H1 (cell line): ENCODE data around the gene MACROH2A1. TPM values are rescaled to one million over a fixed set of nuclear protein-coding genes. Genes with fewer than 3 reads are reported as not detected.

ENCODE experiments used
- CTCF ChIA-PET: fragments of 300-600 bp; sonication (Branson Sonifier 250); formaldehyde crosslinking; loops from one replicate; lab custom pipeline; 2021; ENCODE audit not compliant: partially characterized antibody; lab: Charles Lee
- POLR2A ChIA-PET: fragments of 300-600 bp; sonication (Branson Sonifier 250); formaldehyde crosslinking; loops from one replicate; lab custom pipeline; 2021; ENCODE audit warnings: inconsistent platforms; ENCODE audit not compliant: partially characterized antibody; lab: Charles Lee
- DNase-seq, 2 experiments: peaks; one replicate each; pipeline versions ENCODE4 v3.0.0 to v3.0.0-alpha.2; 2010 to 2022; ENCODE audit warnings: low spot score in 2 of 2, low read depth in 1 of 2, mixed read lengths in 1 of 2
- FAIRE-seq: peaks from 2 replicates; lab custom pipeline; 2011; peaks lifted over from hg19 to GRCh38; lab: Jason Lieb, UNC
- H2AFZ ChIP-seq: 2 replicates; pipeline ENCODE4 v1.8.1; 2012; ENCODE audit warnings: low read length, inconsistent platforms
- H2AK5ac ChIP-seq: 2 replicates; pipeline ENCODE4 v1.6.1; 2013; ENCODE audit warnings: low read depth, low read length
- H2BK120ac ChIP-seq: replicated peaks from 2 replicates; pipeline ENCODE3; 2013; ENCODE audit warnings: low read depth, low read length, inconsistent platforms
- H2BK12ac ChIP-seq: 2 replicates; pipeline ENCODE4 v1.6.1; 2013; ENCODE audit warnings: low read depth, low read length
- H2BK15ac ChIP-seq: 2 replicates; pipeline ENCODE4 v1.6.1; 2013; ENCODE audit warnings: low read length
- H2BK20ac ChIP-seq: 2 replicates; pipeline ENCODE4 v1.6.1; 2013; ENCODE audit warnings: low read length
- H2BK5ac ChIP-seq: 2 replicates; pipeline ENCODE4 v1.6.1; 2013; ENCODE audit warnings: low read depth, low read length
- H3K14ac ChIP-seq: 2 replicates; pipeline ENCODE4 v1.6.1; 2013; ENCODE audit warnings: inconsistent platforms; ENCODE audit not compliant: insufficient read length
- H3K18ac ChIP-seq: 2 replicates; pipeline ENCODE4 v1.6.1; 2013; ENCODE audit warnings: low read length; ENCODE audit errors: extremely low read depth
- H3K23ac ChIP-seq: 2 replicates; pipeline ENCODE4 v1.6.1; 2013; ENCODE audit warnings: inconsistent platforms; ENCODE audit not compliant: insufficient read length
- H3K23me2 ChIP-seq: 2 replicates; pipeline ENCODE4 v1.6.1; 2013; ENCODE audit warnings: low read depth, low read length
- H3K27ac ChIP-seq: 2 replicates; pipeline ENCODE4 v1.6.1; 2011; ENCODE audit warnings: low read depth, low read length, inconsistent platforms
- H3K27me3 ChIP-seq, 4 experiments: replicated peaks in 1 of 4; 1 replicate in 1 of 4; 2 replicates in 3 of 4; pipeline versions ENCODE4 v1.6.1 to v1.8.1; 2011 to 2013; ENCODE audit warnings: low read length in 3 of 4, mild to moderate bottlenecking in 3 of 4, inconsistent platforms in 2 of 4, mixed read lengths in 2 of 4, moderate library complexity in 1 of 4; ENCODE audit not compliant: control insufficient read depth in 3 of 4, insufficient read depth in 3 of 4; ENCODE audit errors: extremely low read depth in 1 of 4
- H3K36me3 ChIP-seq, 4 experiments: 2 replicates each; pipeline versions ENCODE4 v1.6.1 to v1.8.1; 2011 to 2013; ENCODE audit warnings: mild to moderate bottlenecking in 4 of 4, low read length in 3 of 4, moderate library complexity in 2 of 4, control low read depth in 1 of 4, inconsistent platforms in 1 of 4; ENCODE audit not compliant: insufficient read depth in 4 of 4, control insufficient read depth in 2 of 4
- H3K4ac ChIP-seq: replicated peaks from 2 replicates; pipeline ENCODE3; 2013; ENCODE audit warnings: low read length, low read depth, mixed read lengths, inconsistent platforms; ENCODE audit not compliant: insufficient read length
- H3K4me1 ChIP-seq, 4 experiments: replicated peaks in 1 of 4; 1 replicate in 1 of 4; 2 replicates in 3 of 4; pipeline versions ENCODE4 v1.6.1 to v1.8.1; 2011 to 2013; ENCODE audit warnings: low read length in 3 of 4, inconsistent platforms in 2 of 4, mixed read lengths in 1 of 4; ENCODE audit not compliant: insufficient read depth in 4 of 4, control insufficient read depth in 3 of 4
- H3K4me2 ChIP-seq, 2 experiments: 2 replicates each; pipeline versions ENCODE4 v1.6.1 to v1.8.1; 2011 to 2013; ENCODE audit warnings: low read depth in 2 of 2, low read length in 2 of 2, control low read depth in 1 of 2, inconsistent platforms in 1 of 2, mild to moderate bottlenecking in 1 of 2; ENCODE audit not compliant: insufficient read depth in 1 of 2
- H3K4me3 ChIP-seq, 4 experiments: fragments of 200-600, 300-600 bp in 1 of 4; sonication (generic), shearing (Covaris generic), sonication (Bioruptor Twin) in 1 of 4; 2 replicates each; pipeline versions ENCODE4 v1.5.1 to v1.8.1; 2011 to 2016; ENCODE audit warnings: low read length in 4 of 4, low read depth in 3 of 4, control low read depth in 2 of 4, inconsistent platforms in 2 of 4, mild to moderate bottlenecking in 2 of 4, mixed read lengths in 1 of 4, moderate library complexity in 1 of 4; ENCODE audit not compliant: insufficient read depth in 2 of 4; ENCODE audit errors: extremely low read depth in 1 of 4
- H3K56ac ChIP-seq: replicated peaks from 2 replicates; pipeline ENCODE3; 2013; ENCODE audit warnings: low read depth, mild to moderate bottlenecking, mixed read lengths, low read length, inconsistent platforms; ENCODE audit not compliant: insufficient read length
- H3K79me1 ChIP-seq: 2 replicates; pipeline ENCODE4 v1.6.1; 2013; ENCODE audit warnings: low read depth, low read length, control low read depth
- H3K79me2 ChIP-seq, 2 experiments: 2 replicates each; pipeline versions ENCODE4 v1.6.1 to v1.8.1; 2012 to 2013; ENCODE audit warnings: low read length in 2 of 2, mild to moderate bottlenecking in 2 of 2, inconsistent platforms in 1 of 2; ENCODE audit not compliant: insufficient read depth in 2 of 2, control insufficient read depth in 1 of 2
- H3K9ac ChIP-seq, 4 experiments: replicated peaks in 1 of 4; 1 replicate in 1 of 4; 2 replicates in 3 of 4; pipeline versions ENCODE4 v1.6.1 to v1.8.1; 2011 to 2013; ENCODE audit warnings: low read depth in 3 of 4, low read length in 3 of 4, control low read depth in 2 of 4, mild to moderate bottlenecking in 2 of 4, moderate library complexity in 2 of 4, inconsistent platforms in 1 of 4; ENCODE audit errors: extremely low read depth in 1 of 4
- H3K9me3 ChIP-seq, 2 experiments: 2 replicates each; pipeline versions ENCODE4 v1.6.1 to v1.8.1; 2012 to 2013; ENCODE audit warnings: mild to moderate bottlenecking in 2 of 2, moderate library complexity in 2 of 2, control low read depth in 1 of 2, inconsistent platforms in 1 of 2, low read depth in 1 of 2, low read length in 1 of 2, mixed read lengths in 1 of 2; ENCODE audit not compliant: insufficient read depth in 2 of 2
- H4K20me1 ChIP-seq, 2 experiments: replicated peaks in 1 of 2; 2 replicates each; pipeline versions ENCODE3 to v1.8.1; 2011 to 2013; ENCODE audit warnings: inconsistent platforms in 2 of 2, low read length in 2 of 2, mild to moderate bottlenecking in 1 of 2; ENCODE audit not compliant: insufficient read depth in 2 of 2, control insufficient read depth in 1 of 2
- H4K5ac ChIP-seq: 2 replicates; pipeline ENCODE4 v1.6.1; 2013; ENCODE audit warnings: low read length, low read depth, mixed read lengths, inconsistent platforms; ENCODE audit not compliant: insufficient read length
- H4K8ac ChIP-seq: 2 replicates; pipeline ENCODE4 v1.8.0; 2013; ENCODE audit warnings: mild to moderate bottlenecking, moderate library complexity, low read length, inconsistent platforms; ENCODE audit not compliant: insufficient read depth; ENCODE audit errors: extremely low read depth
- H4K91ac ChIP-seq: replicated peaks from 2 replicates; pipeline ENCODE3; 2013; ENCODE audit warnings: low read length, mixed read lengths, inconsistent platforms; ENCODE audit not compliant: insufficient read length
- HDAC6 ChIP-seq: IDR thresholded peaks from one replicate; pipeline ENCODE4 v1.7.1; 2012; ENCODE audit warnings: low read depth, mild to moderate bottlenecking, inconsistent platforms, low read length, moderate library complexity
- TBP ChIP-seq: IDR thresholded peaks from 2 replicates; pipeline ENCODE4 v1.6.1; 2011; ENCODE audit warnings: low read depth, low read length, improper control_type of control experiment
- WGBS, 2 experiments: shearing (Covaris generic) in 1 of 2; methylation state at CpG; one replicate each; pipeline versions ENCODE4 v1.1.6 to v1.1.7; 2013 to 2015; ENCODE audit warnings: low lambda C conversion rate in 2 of 2, mixed read lengths in 2 of 2, inconsistent platforms in 1 of 2, low coverage in 1 of 2, missing lambda C conversion rate in 1 of 2; ENCODE audit not compliant: insufficient replicate concordance in 2 of 2, insufficient coverage in 1 of 2, insufficient read length in 1 of 2; ENCODE audit errors: extremely low coverage in 1 of 2, missing lambda C conversion rate in 1 of 2; 5-methylcytosine and 5-hydroxymethylcytosine counted together
- polyA plus RNA-seq, 7 experiments: library from polyadenylated mRNA; depleted of rRNA in 3 of 7; stranded (reverse) in 5 of 7; unstranded in 2 of 7; fragments of >200 nt in 5 of 7; fragments of 200-250 nt in 2 of 7; gene quantifications; 1 replicate in 5 of 7; 2 replicates in 1 of 7; 4 replicates in 1 of 7; pipeline versions ENCODE4 v1.2.1 to v1.2.3, GENCODE V29; 2011 to 2013; ENCODE audit warnings: missing spikeins in 2 of 7, mixed read lengths in 2 of 7
- total RNA-seq: library from RNA; stranded (reverse); fragmentation: NEBNext Ultra II Directional; extraction: Animal tissue kit (Norgen Biotek cat#: 25700); gene quantifications from 2 replicates; pipeline ENCODE4 v1.2.1, GENCODE V29; 2021

The MACROH2A1 gene
- total and polyA plus RNA-seq, 2 of the 8 experiments (the other 6 are each of a cell fraction or from before 2014, with no cell fraction given) = 60.0 to 92.3 TPM

DNA sequence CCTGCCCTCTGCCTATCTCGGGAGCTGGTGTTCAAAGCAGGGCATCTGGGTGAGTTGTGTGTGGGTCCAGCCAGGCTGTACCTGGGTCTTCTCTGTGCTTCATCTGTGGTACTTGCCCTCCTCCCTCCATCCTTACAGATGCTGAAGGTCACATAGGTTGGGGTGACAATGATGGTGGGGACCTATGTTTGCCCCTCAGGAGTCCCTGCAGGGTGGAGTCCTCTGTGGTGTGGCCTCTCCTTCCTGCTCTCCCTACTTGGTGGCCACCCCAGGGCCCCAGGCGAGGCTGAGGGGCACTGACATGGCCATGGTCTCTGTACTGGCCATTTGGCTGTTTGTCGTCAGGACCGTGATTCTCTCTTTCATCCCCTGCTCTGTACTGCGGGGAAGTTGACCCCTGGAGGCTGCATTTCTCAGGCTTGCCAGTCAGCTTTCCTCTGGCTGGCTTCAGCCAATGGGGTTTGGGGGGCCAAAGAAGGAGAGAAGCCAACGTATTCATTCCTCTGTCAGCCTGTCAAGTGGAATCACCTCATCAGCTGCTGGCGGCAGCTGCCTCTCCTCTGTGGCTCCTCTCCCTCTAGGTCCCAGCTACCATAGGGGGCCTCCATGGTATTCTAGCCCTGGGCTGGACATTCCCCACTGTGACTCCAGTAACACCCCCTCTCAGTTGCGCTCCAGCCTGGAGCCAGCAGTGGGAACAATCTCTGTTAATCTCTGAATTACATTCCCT is 43.6 kb upstream of the MACROH2A1 start:
- H3K9me3 ChIP-seq = no peaks in the 10 kb centered on the region
- H3K79me1 ChIP-seq = no peaks in the 10 kb centered on the region
- no peak overlapping the region for H2BK12ac ChIP-seq
- no peak overlapping the region for H3K14ac ChIP-seq
- H4K5ac ChIP-seq = no peak overlapping the region
- H2BK5ac ChIP-seq = no peak overlapping the region
- H2AFZ ChIP-seq = no peak overlapping the region
- H2BK15ac ChIP-seq = no peak overlapping the region
- no peak overlapping the region for H3K27ac ChIP-seq
- DNase-seq = no peak
- H4K20me1 ChIP-seq = no peaks in the 10 kb centered on the region
- H3K56ac ChIP-seq = no peak overlapping the region
- no peak overlapping the region for H3K4me3 ChIP-seq
- POLR2A ChIA-PET = no interaction called here
- CTCF ChIA-PET = interaction anchor here (0.5 to 19.4 kb wide), 4 partner anchors 17 to 125 kb away, joined by 3 to 264 read pairs (median 32); no protein-coding TSS in a partner anchor
- WGBS, 2 experiments = 68% methylated on average over 7 of the region's 8 CpGs; no CpG with 5 or more reads in 1 of the 2 experiments
- H3K4me1 ChIP-seq = no peaks in the 10 kb centered on the region; a peak in 1 of 7 replicates
- no peak for TF ChIP-seq TBP
- no peak for TF ChIP-seq HDAC6
- TF ChIP-seq, all 59 proteins: peak for 0
- no peak overlapping the region for H4K91ac ChIP-seq
- H3K4ac ChIP-seq = no peak overlapping the region
- no peak overlapping the region for H3K23ac ChIP-seq
- H2BK20ac ChIP-seq = no peak overlapping the region
- H3K18ac ChIP-seq = no peak overlapping the region
- H3K4me2 ChIP-seq = no peak overlapping the region
- H2AK5ac ChIP-seq = no peak overlapping the region
- H3K79me2 ChIP-seq = no peaks in the 10 kb centered on the region
- no peak overlapping the region for H4K8ac ChIP-seq
- FAIRE-seq = no peak
- no peaks in the 10 kb centered on the region; the same call in 1 of the 2 replicates for H3K23me2 ChIP-seq
- H3K27me3 ChIP-seq = no peaks in the 10 kb centered on the region; a peak in 1 of 7 replicates
- H3K9ac ChIP-seq = no peak overlapping the region
- no peaks in the 10 kb centered on the region for H3K36me3 ChIP-seq
- no peak overlapping the region for H2BK120ac ChIP-seq
